Spinal cord (tissue), 10 donors: Measurements from ENCODE around the gene CBL. TPM values are rescaled to one million over a fixed set of nuclear protein-coding genes. Genes with fewer than 3 reads are reported as not detected.

Source experiments
- DNase-seq, 6 donors: peaks; one replicate each; pipeline versions ENCODE4 v3.0.0 to v3.0.0-alpha.2; 2013 to 2015; ENCODE audit warnings: low spot score in 6 of 6, low read depth in 4 of 6
- H3K27ac ChIP-seq: one replicate; pipeline ENCODE4 v1.5.1; 2013; ENCODE audit warnings: low read depth, low read length, control low read depth
- H3K27me3 ChIP-seq: one replicate; pipeline ENCODE4 v1.6.1; 2013; ENCODE audit warnings: low read length; ENCODE audit not compliant: control insufficient read depth, insufficient read depth
- H3K36me3 ChIP-seq: one replicate; pipeline ENCODE4 v1.6.1; 2013; ENCODE audit warnings: low read length; ENCODE audit not compliant: control insufficient read depth, insufficient read depth
- H3K4me1 ChIP-seq: one replicate; pipeline ENCODE4 v1.6.1; 2013; ENCODE audit warnings: low read length; ENCODE audit not compliant: control insufficient read depth, insufficient read depth
- H3K4me3 ChIP-seq: one replicate; pipeline ENCODE4 v1.5.1; 2013; ENCODE audit warnings: low read depth, low read length, control low read depth
- H3K9me3 ChIP-seq: one replicate; pipeline ENCODE4 v1.6.1; 2013; ENCODE audit warnings: low read length; ENCODE audit not compliant: control insufficient read depth, insufficient read depth
- WGBS: methylation state at CpG from one replicate; pipeline ENCODE4 v1.1.5; 2013; ENCODE audit warnings: missing lambda C conversion rate; ENCODE audit not compliant: insufficient coverage; 5-methylcytosine and 5-hydroxymethylcytosine counted together
- polyA plus RNA-seq, 2 donors: library from polyadenylated mRNA; unstranded; fragments of 120-200 nt; gene quantifications; one replicate each; pipeline ENCODE4 v1.2.1, GENCODE V29; 2013; ENCODE audit not compliant: insufficient read length in 2 of 2
- total RNA-seq, 2 donors: library from RNA; depleted of rRNA in 1 of 2; stranded (reverse); fragments of 120-200 nt in 1 of 2; fragments of >200 nt in 1 of 2; gene quantifications; one replicate each; pipeline versions ENCODE4 v1.2.3 to v1.2.4, GENCODE V29; 2013 to 2014
- donor health status: healthy.

The CBL gene
- total and polyA plus RNA-seq, 4 donors = 13.4 to 37.4 (median 22.3) TPM

GRCh38 chr11:119282495-119282894 is 76.4 kb downstream of the CBL start:
- H3K4me3 ChIP-seq = no peak overlapping the region
- no peaks in the 10 kb centered on the region for H3K27me3 ChIP-seq
- no peaks in the 10 kb centered on the region for H3K9me3 ChIP-seq
- over 99% methylated on average over 7 of the region's 7 CpGs for WGBS
- H3K4me1 ChIP-seq = no peaks in the 10 kb centered on the region
- H3K27ac ChIP-seq = no peak overlapping the region
- H3K36me3 ChIP-seq = peaks cover 22% of the 10 kb centered on the region
- no peak for DNase-seq

GRCh38 chr11:119284344-119285157 is 78.4 kb downstream of the CBL start:
- Histone ChIP-seq H3K27me3 (no peaks in the 10 kb centered on the region), H3K27ac (no peak overlapping the region), H3K9me3 (no peaks in the 10 kb centered on the region), H3K36me3 (peaks cover 17% of the 10 kb centered on the region), H3K4me3 (no peak overlapping the region), H3K4me1 (no peaks in the 10 kb centered on the region)
- 57% methylated on average over 2 of the region's 9 CpGs for WGBS
- peak in 2 of 6 donors; percentile 44 to 65 for DNase-seq

GRCh38 chr11:119285431-119285830 is 79.3 kb downstream of the CBL start:
- DNase-seq = no peak
- peaks cover 23% of the 10 kb centered on the region for H3K36me3 ChIP-seq

GRCh38 chr11:119288219-119288618 is 82.1 kb downstream of the CBL start:
- WGBS = 86% methylated on average over 1 of the region's 3 CpGs
- H3K36me3 ChIP-seq = peaks cover 26% of the 10 kb centered on the region

More at GRCh38 chr11:119285431-119285830, 79.3 kb downstream of the CBL start:
- 98% methylated on average over 7 of the region's 9 CpGs for WGBS
- H3K27me3 ChIP-seq = no peaks in the 10 kb centered on the region
- H3K4me3 ChIP-seq = no peak overlapping the region
- H3K4me1 ChIP-seq = no peaks in the 10 kb centered on the region
- H3K9me3 ChIP-seq = no peaks in the 10 kb centered on the region
- H3K27ac ChIP-seq = no peak overlapping the region

GRCh38 chr11:119290894-119291497 is 84.9 kb downstream of the CBL start:
- H3K4me1 ChIP-seq = no peaks in the 10 kb centered on the region
- WGBS = 98% methylated on average over 7 of the region's 10 CpGs
- no peak for DNase-seq

More at GRCh38 chr11:119288219-119288618, 82.1 kb downstream of the CBL start:
- no peak overlapping the region for H3K4me3 ChIP-seq
- no peaks in the 10 kb centered on the region for H3K4me1 ChIP-seq
- H3K27me3 ChIP-seq = no peaks in the 10 kb centered on the region
- DNase-seq = no peak
- H3K9me3 ChIP-seq = no peaks in the 10 kb centered on the region
- H3K27ac ChIP-seq = no peak overlapping the region

GRCh38 chr11:119293461-119293860 is 87.3 kb downstream of the CBL start:
- Histone ChIP-seq H3K27ac (no peak overlapping the region), H3K36me3 (peaks cover 15% of the 10 kb centered on the region), H3K4me3 (no peak overlapping the region), H3K9me3 (no peaks in the 10 kb centered on the region), H3K27me3 (no peaks in the 10 kb centered on the region), H3K4me1 (no peaks in the 10 kb centered on the region)
- DNase-seq = no peak
- no CpG with 5 or more reads among the region's 3 CpGs for WGBS

More at GRCh38 chr11:119290894-119291497, 84.9 kb downstream of the CBL start:
- Histone ChIP-seq H3K9me3 (no peaks in the 10 kb centered on the region), H3K36me3 (peaks cover 16% of the 10 kb centered on the region), H3K4me3 (no peak overlapping the region), H3K27ac (no peak overlapping the region), H3K27me3 (no peaks in the 10 kb centered on the region)

GRCh38 chr11:119295178-119295577 is 89.0 kb downstream of the CBL start:
- H3K4me1 ChIP-seq = no peaks in the 10 kb centered on the region

GRCh38 chr11:119297938-119298337 is 91.8 kb downstream of the CBL start:
- no peaks in the 10 kb centered on the region for H3K27me3 ChIP-seq
- H3K36me3 ChIP-seq = peaks cover 18% of the 10 kb centered on the region
- 100% methylated on average over 1 of the region's 3 CpGs for WGBS
- no peak for DNase-seq
- no peaks in the 10 kb centered on the region for H3K4me1 ChIP-seq
- H3K4me3 ChIP-seq = no peak overlapping the region
- no peaks in the 10 kb centered on the region for H3K9me3 ChIP-seq
- no peak overlapping the region for H3K27ac ChIP-seq

More at GRCh38 chr11:119295178-119295577, 89.0 kb downstream of the CBL start:
- Histone ChIP-seq H3K27ac (no peak overlapping the region), H3K36me3 (peaks cover 17% of the 10 kb centered on the region), H3K27me3 (no peaks in the 10 kb centered on the region), H3K9me3 (no peaks in the 10 kb centered on the region), H3K4me3 (no peak overlapping the region)
- no CpG with 5 or more reads among the region's 3 CpGs for WGBS
- DNase-seq = no peak

- Histone ChIP-seq H3K27me3 (no peaks in the 10 kb centered on the region), H3K27ac (no peak overlapping the region), H3K4me3 (no peak overlapping the region), H3K4me1 (no peaks in the 10 kb centered on the region), H3K9me3 (no peaks in the 10 kb centered on the region), H3K36me3 (peaks cover 18% of the 10 kb centered on the region)
- WGBS = no CpG with 5 or more reads among the region's 2 CpGs
- peak in 2 of 6 donors; percentile 22 to 61 for DNase-seq
Observed at GRCh38 chr11:119298726-119299125, 92.6 kb downstream of the CBL start.
